AG10803 (cell line): ENCODE data around the gene SSMEM1.

ENCODE experiments used
- DNase-seq: peaks from one replicate; pipeline ENCODE4 v3.0.0; 2010; ENCODE audit warnings: low read depth
- H3K4me3 ChIP-seq: 2 replicates; pipeline ENCODE4 v1.5.1; 2011; ENCODE audit warnings: mild to moderate bottlenecking, low read length, control low read depth
- TF ChIP-seq, protein P1 (sequence below): conservative IDR thresholded peaks from 2 replicates; pipeline ENCODE4 v1.5.1; 2011; ENCODE audit warnings: mild to moderate bottlenecking, low read length, control low read depth, inconsistent platforms

The SSMEM1 gene

DNA sequence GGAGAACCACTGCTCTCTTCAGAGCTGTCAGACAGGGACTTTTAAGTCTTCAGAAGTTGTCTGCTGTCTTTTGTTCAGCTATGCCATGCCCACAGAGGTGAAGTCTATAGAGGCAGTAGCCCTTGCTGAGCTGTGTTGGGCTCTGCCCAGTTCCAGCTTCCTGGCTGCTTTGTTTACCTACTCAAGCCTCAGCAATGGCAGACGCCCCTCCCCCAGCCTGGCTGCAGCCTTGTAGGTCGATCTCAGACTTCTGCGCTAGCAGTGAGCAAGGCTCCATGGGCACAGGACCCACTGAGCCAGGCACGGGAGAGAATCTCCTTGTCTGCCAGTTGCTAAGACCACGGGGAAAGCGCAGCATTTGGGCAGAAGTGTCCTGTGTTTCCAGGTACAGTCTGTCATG lies 46.9 kb downstream of the SSMEM1 start:
- DNase-seq, result no peak

DNA sequence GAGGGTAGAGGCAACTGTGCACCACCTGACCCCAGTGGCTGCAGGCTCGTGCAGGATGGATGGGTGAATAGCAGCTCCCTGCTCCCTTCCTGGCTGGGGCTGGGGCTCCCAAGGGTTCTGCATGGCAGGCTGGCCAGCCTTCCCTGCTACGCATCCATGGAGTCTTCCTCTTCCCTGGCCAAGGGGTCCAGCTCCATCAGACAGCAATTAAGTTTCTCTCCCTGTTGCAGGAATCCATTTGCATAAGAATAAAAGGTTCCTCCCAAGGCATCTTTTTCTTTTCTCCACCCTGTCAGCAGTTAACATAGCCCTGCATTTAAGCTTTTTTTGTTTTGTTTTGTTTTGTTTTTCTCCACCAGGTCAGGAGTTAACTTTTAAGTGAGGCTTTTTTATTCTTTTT lies 49.0 kb downstream of the SSMEM1 start:
- H3K4me3 ChIP-seq, result no peak overlapping the region
- DNase-seq, result no peak
- TF ChIP-seq, protein P1, sequence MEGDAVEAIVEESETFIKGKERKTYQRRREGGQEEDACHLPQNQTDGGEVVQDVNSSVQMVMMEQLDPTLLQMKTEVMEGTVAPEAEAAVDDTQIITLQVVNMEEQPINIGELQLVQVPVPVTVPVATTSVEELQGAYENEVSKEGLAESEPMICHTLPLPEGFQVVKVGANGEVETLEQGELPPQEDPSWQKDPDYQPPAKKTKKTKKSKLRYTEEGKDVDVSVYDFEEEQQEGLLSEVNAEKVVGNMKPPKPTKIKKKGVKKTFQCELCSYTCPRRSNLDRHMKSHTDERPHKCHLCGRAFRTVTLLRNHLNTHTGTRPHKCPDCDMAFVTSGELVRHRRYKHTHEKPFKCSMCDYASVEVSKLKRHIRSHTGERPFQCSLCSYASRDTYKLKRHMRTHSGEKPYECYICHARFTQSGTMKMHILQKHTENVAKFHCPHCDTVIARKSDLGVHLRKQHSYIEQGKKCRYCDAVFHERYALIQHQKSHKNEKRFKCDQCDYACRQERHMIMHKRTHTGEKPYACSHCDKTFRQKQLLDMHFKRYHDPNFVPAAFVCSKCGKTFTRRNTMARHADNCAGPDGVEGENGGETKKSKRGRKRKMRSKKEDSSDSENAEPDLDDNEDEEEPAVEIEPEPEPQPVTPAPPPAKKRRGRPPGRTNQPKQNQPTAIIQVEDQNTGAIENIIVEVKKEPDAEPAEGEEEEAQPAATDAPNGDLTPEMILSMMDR, result no peak

More for the DNA sequence above, 46.9 kb downstream of the SSMEM1 start:
- H3K4me3 ChIP-seq, result no peak overlapping the region
- TF ChIP-seq, protein P1, result no peak

DNA sequence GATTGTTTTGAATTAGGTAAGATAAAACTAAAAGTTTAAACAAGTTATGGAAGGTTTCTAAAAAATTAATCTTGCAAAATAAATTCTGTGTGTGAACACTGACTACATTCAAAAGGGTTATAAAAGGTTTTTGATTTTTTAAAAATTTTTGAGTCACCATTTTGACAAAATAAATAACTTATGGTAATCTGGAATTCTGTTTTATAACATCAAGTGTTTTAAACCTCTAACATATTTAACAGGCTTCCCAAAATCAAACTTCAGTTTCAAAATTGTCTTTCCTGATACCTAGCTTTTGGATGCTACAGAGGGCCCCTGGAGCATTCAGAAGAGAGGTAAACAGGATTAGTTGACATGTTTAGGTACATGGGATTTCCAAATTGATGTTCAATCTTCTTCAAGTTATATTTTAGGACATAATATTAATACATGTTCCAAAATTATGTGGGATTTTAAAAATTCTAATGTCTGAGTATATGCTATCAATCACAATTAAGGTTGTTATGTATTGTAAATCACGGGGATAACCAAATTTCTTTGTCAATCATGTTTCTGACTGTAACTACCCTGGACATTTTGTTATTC lies 50.9 kb downstream of the SSMEM1 start:
- H3K4me3 ChIP-seq, result no peak overlapping the region
- TF ChIP-seq, protein P1, result no peak
- no peak for DNase-seq

DNA sequence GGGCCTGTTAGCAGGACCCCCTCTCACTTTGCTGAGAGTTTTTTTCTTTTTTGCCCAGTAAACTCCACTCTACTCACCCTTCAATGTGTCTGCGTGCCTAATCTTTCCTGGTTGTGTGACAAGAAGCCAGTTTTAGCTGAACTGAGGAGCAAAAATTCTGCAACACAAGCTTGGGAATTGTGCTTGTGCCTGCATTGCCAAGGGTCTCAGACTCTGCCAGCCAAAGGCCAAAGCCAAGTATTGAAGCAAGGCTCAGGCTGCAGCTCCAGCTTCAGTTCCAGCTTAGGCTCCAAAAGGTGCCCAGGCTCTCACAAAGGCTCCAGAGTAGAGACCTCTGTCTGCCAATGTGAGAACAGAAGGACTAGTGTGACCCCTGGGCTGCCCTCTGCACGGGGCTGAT lies 54.8 kb downstream of the SSMEM1 start:
- TF ChIP-seq, protein P1, result no peak
- no peak for DNase-seq
- no peak overlapping the region for H3K4me3 ChIP-seq

DNA sequence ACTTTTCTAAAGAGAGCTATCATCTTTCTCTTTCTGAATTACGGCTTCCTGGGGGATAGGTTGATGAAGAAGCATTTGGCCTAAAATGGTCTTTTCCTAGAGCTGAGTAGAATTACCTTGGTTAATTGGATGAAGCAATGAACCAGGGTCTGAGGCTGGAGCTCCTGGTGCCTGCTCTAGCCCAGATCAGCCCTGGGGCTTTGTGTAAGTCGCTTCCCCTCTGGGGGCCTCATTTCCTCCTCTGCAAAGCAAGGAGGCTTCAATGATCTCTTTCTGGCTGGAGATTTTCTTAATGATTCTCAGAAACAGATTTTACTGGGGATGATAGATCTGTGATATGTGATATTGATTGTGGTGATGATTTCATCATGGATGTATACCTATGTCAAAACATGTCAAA lies 55.5 kb downstream of the SSMEM1 start:
- TF ChIP-seq, protein P1, result no peak
- H3K4me3 ChIP-seq, result no peak overlapping the region
- DNase-seq, result no peak
